HEK293 (cell line): ENCODE measurements around the gene AGO3.

Experiments used
- CTCF ChIA-PET: fragments of 350-600 bp; formaldehyde crosslinking; extraction: SDS; loops from one replicate; lab custom pipeline; 2021; ENCODE audit warnings: antibody characterized with exemption; lab: Yijun Ruan, JAX
- POLR2A ChIA-PET: fragments of 300-600 bp; formaldehyde crosslinking; extraction: SDS; loops from one replicate; lab custom pipeline; 2020; ENCODE audit warnings: antibody characterized with exemption, inconsistent platforms; lab: Yijun Ruan, JAX
- H3K27ac ChIP-seq: fragments of 200-500 bp; sonication (Bioruptor generic); 2 replicates; pipeline ENCODE4 v1.5.1; 2014; ENCODE audit warnings: low read depth, low read length, control low read depth, inconsistent platforms; ENCODE audit errors: extremely low read depth
- H3K36me3 ChIP-seq, 2 experiments: fragments of 200-500 bp in 1 of 2; sonication (Bioruptor generic) in 1 of 2; 1 replicate in 1 of 2; 2 replicates in 1 of 2; pipeline ENCODE4 v1.5.1; 2014 to 2017; ENCODE audit warnings: inconsistent platforms in 2 of 2, low read length in 2 of 2; ENCODE audit not compliant: control insufficient read depth in 2 of 2, insufficient read depth in 1 of 2
- H3K4me1 ChIP-seq: fragments of 200-500 bp; sonication (Bioruptor generic); 2 replicates; pipeline ENCODE4 v1.5.1; 2014; ENCODE audit warnings: mild to moderate bottlenecking, low read length, inconsistent platforms; ENCODE audit not compliant: control insufficient read depth, insufficient read depth
- H3K4me3 ChIP-seq: 2 replicates; pipeline ENCODE4 v1.5.1; 2011; ENCODE audit warnings: low read depth, mild to moderate bottlenecking, control low read depth, low read length, moderate library complexity
- H3K9me3 ChIP-seq: fragments of 200-500 bp; sonication (Bioruptor generic); 2 replicates; pipeline ENCODE4 v1.5.1; 2014; ENCODE audit warnings: low read depth, low read length, inconsistent platforms; ENCODE audit not compliant: control insufficient read depth, insufficient read depth
- GLIS1 ChIP-seq: fragments of 450-650 bp; formaldehyde crosslinking; IDR thresholded peaks from 2 replicates; pipeline ENCODE4 v1.5.1; 2016; ENCODE audit warnings: missing biosample characterization, missing genetic modification characterization
- HOXD13 ChIP-seq: sonication (generic); formaldehyde crosslinking; IDR thresholded peaks from 2 replicates; pipeline ENCODE4 v1.8.0; 2022; ENCODE audit warnings: missing genetic modification reagents, borderline replicate concordance
- KLF8 ChIP-seq: fragments of 450-650 bp; formaldehyde crosslinking; IDR thresholded peaks from 2 replicates; pipeline ENCODE4 v1.5.1; 2016; ENCODE audit warnings: missing biosample characterization, missing genetic modification characterization
- SCRT1 ChIP-seq: fragments of 450-650 bp; formaldehyde crosslinking; IDR thresholded peaks from 2 replicates; pipeline ENCODE4 v1.5.1; 2016; ENCODE audit warnings: missing biosample characterization, missing genetic modification characterization, borderline replicate concordance
- ZBTB10 ChIP-seq: fragments of 450-650 bp; formaldehyde crosslinking; IDR thresholded peaks from 2 replicates; pipeline ENCODE4 v1.5.1; 2016; ENCODE audit warnings: missing biosample characterization, missing genetic modification characterization
- ZBTB11 ChIP-seq: fragments of 450-650 bp; formaldehyde crosslinking; conservative IDR thresholded peaks from 2 replicates; pipeline ENCODE4 v1.5.1; 2016; ENCODE audit warnings: low read depth, missing biosample characterization, missing genetic modification characterization
- ZBTB20 ChIP-seq: fragments of 450-650 bp; formaldehyde crosslinking; IDR thresholded peaks from 2 replicates; pipeline ENCODE4 v1.5.1; 2016; ENCODE audit warnings: missing biosample characterization, missing genetic modification characterization
- ZBTB49 ChIP-seq: fragments of 450-650 bp; formaldehyde crosslinking; IDR thresholded peaks from 2 replicates; pipeline ENCODE4 v1.5.1; 2016; ENCODE audit warnings: missing biosample characterization, missing genetic modification characterization, low read depth
- ZFHX2 ChIP-seq: fragments of 450-650 bp; formaldehyde crosslinking; conservative IDR thresholded peaks from 2 replicates; pipeline ENCODE4 v1.5.1; 2016; ENCODE audit warnings: missing biosample characterization, missing genetic modification characterization
- ZNF211 ChIP-seq: fragments of 450-650 bp; formaldehyde crosslinking; IDR thresholded peaks from 2 replicates; pipeline ENCODE4 v1.5.1; 2016; ENCODE audit warnings: low read depth, missing biosample characterization, missing genetic modification characterization
- ZNF24 ChIP-seq: fragments of 450-650 bp; formaldehyde crosslinking; IDR thresholded peaks from 2 replicates; pipeline ENCODE4 v1.5.1; 2016; ENCODE audit warnings: missing biosample characterization, missing genetic modification characterization
- ZNF426 ChIP-seq: fragments of 450-650 bp; formaldehyde crosslinking; IDR thresholded peaks from 2 replicates; pipeline ENCODE4 v1.5.1; 2017; ENCODE audit warnings: missing biosample characterization, missing genetic modification characterization, mild to moderate bottlenecking, inconsistent platforms, moderate library complexity
- ZNF48 ChIP-seq: fragments of 450-650 bp; formaldehyde crosslinking; IDR thresholded peaks from 2 replicates; pipeline ENCODE4 v1.5.1; 2016; ENCODE audit warnings: missing biosample characterization, missing genetic modification characterization
- ZNF530 ChIP-seq: fragments of 450-650 bp; formaldehyde crosslinking; IDR thresholded peaks from 2 replicates; pipeline ENCODE4 v1.5.1; 2016; ENCODE audit warnings: low read depth, missing biosample characterization, missing genetic modification characterization
- ZNF558 ChIP-seq: fragments of 450-650 bp; formaldehyde crosslinking; IDR thresholded peaks from 2 replicates; pipeline ENCODE4 v1.5.1; 2016; ENCODE audit warnings: missing biosample characterization, missing genetic modification characterization
- ZNF610 ChIP-seq: fragments of 450-650 bp; formaldehyde crosslinking; IDR thresholded peaks from 2 replicates; pipeline ENCODE4 v1.5.1; 2016; ENCODE audit warnings: missing biosample characterization, missing genetic modification characterization, borderline replicate concordance
- ZNF626 ChIP-seq: fragments of 450-650 bp; sonication (Bioruptor Pico); formaldehyde crosslinking; IDR thresholded peaks from 2 replicates; pipeline ENCODE4 v1.5.1; 2018; ENCODE audit warnings: missing biosample characterization, missing genetic modification characterization, inconsistent platforms
- ZNF670 ChIP-seq: fragments of 450-650 bp; formaldehyde crosslinking; IDR thresholded peaks from 2 replicates; pipeline ENCODE4 v1.5.1; 2016; ENCODE audit warnings: missing biosample characterization, missing genetic modification characterization, low read depth
- TF ChIP-seq, protein P1 (sequence below): fragments of 450-650 bp; formaldehyde crosslinking; IDR thresholded peaks from 2 replicates; pipeline ENCODE4 v1.5.1; 2016; ENCODE audit warnings: missing biosample characterization, missing genetic modification characterization
- TF ChIP-seq, protein P2 (sequence below): fragments of 450-650 bp; formaldehyde crosslinking; IDR thresholded peaks from 2 replicates; pipeline ENCODE4 v1.5.1; 2016; ENCODE audit warnings: missing biosample characterization, missing genetic modification characterization

AGO3 gene

DNA sequence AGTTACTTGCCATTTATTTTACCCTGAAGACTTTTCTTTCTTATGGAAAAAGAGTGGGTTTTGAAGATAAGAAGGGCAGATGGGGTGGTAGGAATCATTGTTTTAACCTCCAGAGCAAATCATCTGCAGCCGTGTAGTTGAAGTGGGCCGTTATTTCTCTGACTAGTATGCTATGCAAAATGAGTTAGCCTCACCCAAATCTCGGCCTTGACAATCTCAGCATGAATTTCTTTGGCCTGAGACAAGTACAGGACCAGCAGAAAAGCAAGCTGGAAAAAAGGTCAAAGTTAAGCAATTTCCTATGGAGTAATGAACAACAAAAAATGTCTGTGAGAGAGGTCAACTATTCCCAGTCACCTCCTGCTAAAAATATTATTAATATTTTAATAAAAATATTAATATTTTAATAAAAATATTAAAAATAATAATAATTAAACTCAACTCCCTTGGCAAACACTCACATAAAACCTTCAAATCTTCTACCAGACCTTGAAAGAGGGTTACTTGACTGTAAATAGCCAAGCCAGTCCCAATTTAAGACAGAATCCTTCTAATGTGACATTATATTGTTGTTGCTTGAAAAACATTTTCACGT is 146.2 kb downstream of the AGO3 start:
- ChIA-PET POLR2A (no interaction called here), CTCF (no interaction called here)
- Histone ChIP-seq H3K4me3 (no peak overlapping the region), H3K9me3 (no peaks in the 10 kb centered on the region), H3K36me3 (no peaks in the 10 kb centered on the region), H3K4me1 (no peaks in the 10 kb centered on the region), H3K27ac (no peak overlapping the region)
- TF ChIP-seq ZFHX2 (tag by site-specific recombination) (no peak), ZNF558 (tag by site-specific recombination) (no peak), ZNF426 (tag by site-specific recombination) (no peak), ZNF48 (no peak), ZNF670 (no peak), ZNF530 (tag by site-specific recombination) (no peak), ZNF626 (tag by site-specific recombination) (no peak)
- TF ChIP-seq, protein P1, sequence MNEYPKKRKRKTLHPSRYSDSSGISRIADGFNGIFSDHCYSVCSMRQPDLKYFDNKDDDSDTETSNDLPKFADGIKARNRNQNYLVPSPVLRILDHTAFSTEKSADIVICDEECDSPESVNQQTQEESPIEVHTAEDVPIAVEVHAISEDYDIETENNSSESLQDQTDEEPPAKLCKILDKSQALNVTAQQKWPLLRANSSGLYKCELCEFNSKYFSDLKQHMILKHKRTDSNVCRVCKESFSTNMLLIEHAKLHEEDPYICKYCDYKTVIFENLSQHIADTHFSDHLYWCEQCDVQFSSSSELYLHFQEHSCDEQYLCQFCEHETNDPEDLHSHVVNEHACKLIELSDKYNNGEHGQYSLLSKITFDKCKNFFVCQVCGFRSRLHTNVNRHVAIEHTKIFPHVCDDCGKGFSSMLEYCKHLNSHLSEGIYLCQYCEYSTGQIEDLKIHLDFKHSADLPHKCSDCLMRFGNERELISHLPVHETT (tag by site-specific recombination): no peak

DNA sequence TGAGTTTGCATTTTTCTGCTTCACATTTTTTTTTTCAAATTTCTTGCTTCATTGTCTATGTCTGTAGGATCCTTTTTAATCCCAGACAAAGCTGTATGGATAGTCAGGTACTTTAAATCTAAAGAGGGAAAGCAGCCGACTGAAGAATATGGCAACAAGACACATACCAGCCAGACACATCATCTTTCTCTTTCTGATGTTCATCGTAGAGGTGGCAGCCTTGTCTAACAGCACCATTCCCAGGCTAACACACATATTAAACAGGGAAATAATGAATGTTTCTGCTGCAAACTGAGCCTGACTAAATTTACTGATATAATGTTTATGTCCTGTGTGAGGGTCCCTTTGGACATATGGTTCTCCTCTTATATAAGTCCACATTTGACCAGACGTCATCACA is 149.3 kb downstream of the AGO3 start:
- TF ChIP-seq ZFHX2 (tag by site-specific recombination): no peak
- ChIA-PET CTCF (interaction anchor here (0.6 to 0.8 kb wide), 2 partner anchors 11 to 15 kb away, joined by 4 read pairs; no protein-coding TSS in a partner anchor), POLR2A (interaction anchor here (0.6 kb wide), 1 partner anchor 38 kb away, joined by 3 read pairs; no protein-coding TSS in a partner anchor)

GRCh38 chr1:36080801-36081200 is 149.9 kb downstream of the AGO3 start:
- no peak overlapping the region for H3K27ac ChIP-seq
- TF ChIP-seq KLF8 (tag by site-specific recombination) (no peak), ZNF211 (no peak), HOXD13 (CRISPR knock-in tag) (no peak), ZBTB20 (tag by site-specific recombination) (no peak), ZBTB10 (no peak), SCRT1 (tag by site-specific recombination) (no peak), ZBTB49 (no peak), ZBTB11 (tag by site-specific recombination) (no peak), ZNF610 (no peak), ZNF24 (no peak), GLIS1 (no peak)
- TF ChIP-seq, protein P2, sequence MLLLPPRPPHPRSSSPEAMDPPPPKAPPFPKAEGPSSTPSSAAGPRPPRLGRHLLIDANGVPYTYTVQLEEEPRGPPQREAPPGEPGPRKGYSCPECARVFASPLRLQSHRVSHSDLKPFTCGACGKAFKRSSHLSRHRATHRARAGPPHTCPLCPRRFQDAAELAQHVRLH (tag by site-specific recombination): no peak

More for the DNA sequence above, 149.3 kb downstream of the AGO3 start:
- Histone ChIP-seq H3K9me3 (no peaks in the 10 kb centered on the region), H3K4me1 (no peaks in the 10 kb centered on the region), H3K36me3 (no peaks in the 10 kb centered on the region), H3K27ac (no peak overlapping the region), H3K4me3 (no peak overlapping the region)

More at GRCh38 chr1:36080801-36081200, 149.9 kb downstream of the AGO3 start:
- ChIA-PET POLR2A (no interaction called here), CTCF (no interaction called here)
- H3K4me1 ChIP-seq: no peaks in the 10 kb centered on the region
- no peaks in the 10 kb centered on the region for H3K9me3 ChIP-seq
- no peak overlapping the region for H3K4me3 ChIP-seq
- no peaks in the 10 kb centered on the region for H3K36me3 ChIP-seq
